GM23338 (cell line): ENCODE results near the gene KCNIP3.

ENCODE experiments used
- CREB1 ChIP-seq: fragments of 250-450 bp; sonication (Bioruptor Pico); IDR thresholded peaks from 2 replicates; pipeline ENCODE4 v1.5.0; 2020; ENCODE audit warnings: low read depth, mild to moderate bottlenecking, moderate library complexity
- EZH2 ChIP-seq: fragments of 200-600 bp; sonication (generic); IDR thresholded peaks from one replicate; pipeline ENCODE4 v1.8.0; 2017; ENCODE audit warnings: antibody characterized with exemption, mild to moderate bottlenecking, low read depth; ENCODE audit not compliant: unreplicated experiment
- EZH2phosphoT487 ChIP-seq: fragments of 200-600 bp; sonication (generic); IDR thresholded peaks from one replicate; pipeline ENCODE4 v1.8.1; 2018; ENCODE audit warnings: antibody characterized with exemption; ENCODE audit not compliant: unreplicated experiment
- NANOG ChIP-seq: IDR thresholded peaks from 2 replicates; pipeline ENCODE4 v1.6.1; 2016; ENCODE audit warnings: antibody characterized with exemption, borderline replicate concordance
- POLR2AphosphoS5 ChIP-seq: IDR thresholded peaks from 2 replicates; pipeline ENCODE4 v1.6.1; 2016; ENCODE audit warnings: antibody characterized with exemption, low read depth
- REST ChIP-seq: IDR thresholded peaks from one replicate; pipeline ENCODE4 v1.6.1; 2018; ENCODE audit warnings: antibody characterized with exemption; ENCODE audit not compliant: unreplicated experiment
- ZNF114 ChIP-seq: fragments of 250-450 bp; sonication (Bioruptor Pico); IDR thresholded peaks from 2 replicates; pipeline ENCODE4 v1.5.0; 2020; ENCODE audit warnings: mild to moderate bottlenecking, moderate library complexity
- ZNF331 ChIP-seq: fragments of 250-450 bp; sonication (Bioruptor Pico); IDR thresholded peaks from 2 replicates; pipeline ENCODE4 v1.5.0; 2020; ENCODE audit warnings: low read depth, mild to moderate bottlenecking, moderate library complexity
- TF ChIP-seq, protein P1 (sequence below), 2 experiments: fragments of 200-600 bp in 1 of 2; sonication (generic) in 1 of 2; conservative IDR thresholded peaks; 2 replicates each; pipeline versions ENCODE4 v1.5.1 to v1.6.1; 2016 to 2017; ENCODE audit warnings: antibody characterized with exemption in 2 of 2, low read depth in 2 of 2, mild to moderate bottlenecking in 2 of 2, moderate library complexity in 1 of 2
- TF ChIP-seq, protein P2 (sequence below): IDR thresholded peaks from 2 replicates; pipeline ENCODE4 v1.6.1; 2016; ENCODE audit warnings: antibody characterized with exemption
- TF ChIP-seq, protein P3 (sequence below): fragments of 250-450 bp; sonication (Bioruptor Pico); IDR thresholded peaks from 2 replicates; pipeline ENCODE4 v1.5.0; 2020; ENCODE audit warnings: mild to moderate bottlenecking, moderate library complexity

DNA sequence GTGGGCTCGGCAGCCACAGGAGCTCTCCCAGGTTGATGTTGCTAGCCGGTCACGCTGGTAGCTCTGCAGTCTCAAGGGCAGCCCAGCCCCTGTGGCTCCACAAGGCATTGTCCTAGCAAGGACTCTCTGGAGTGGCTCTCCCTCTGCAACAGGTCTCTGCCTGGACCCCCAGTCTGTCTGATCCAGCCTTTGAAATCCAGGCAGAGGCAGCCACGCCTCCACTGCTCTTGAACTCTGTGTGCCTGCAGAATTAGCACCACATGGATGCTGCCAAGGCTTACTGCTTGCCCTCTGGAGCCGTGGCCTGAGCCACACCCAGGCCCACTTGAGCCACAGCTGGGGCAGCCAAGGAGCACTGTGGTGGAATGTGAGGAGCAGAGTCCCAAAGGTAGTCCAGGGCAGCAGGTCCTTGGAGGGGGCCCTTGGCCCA is 62.4 kb downstream of the KCNIP3 start:
- TF ChIP-seq, protein P1, sequence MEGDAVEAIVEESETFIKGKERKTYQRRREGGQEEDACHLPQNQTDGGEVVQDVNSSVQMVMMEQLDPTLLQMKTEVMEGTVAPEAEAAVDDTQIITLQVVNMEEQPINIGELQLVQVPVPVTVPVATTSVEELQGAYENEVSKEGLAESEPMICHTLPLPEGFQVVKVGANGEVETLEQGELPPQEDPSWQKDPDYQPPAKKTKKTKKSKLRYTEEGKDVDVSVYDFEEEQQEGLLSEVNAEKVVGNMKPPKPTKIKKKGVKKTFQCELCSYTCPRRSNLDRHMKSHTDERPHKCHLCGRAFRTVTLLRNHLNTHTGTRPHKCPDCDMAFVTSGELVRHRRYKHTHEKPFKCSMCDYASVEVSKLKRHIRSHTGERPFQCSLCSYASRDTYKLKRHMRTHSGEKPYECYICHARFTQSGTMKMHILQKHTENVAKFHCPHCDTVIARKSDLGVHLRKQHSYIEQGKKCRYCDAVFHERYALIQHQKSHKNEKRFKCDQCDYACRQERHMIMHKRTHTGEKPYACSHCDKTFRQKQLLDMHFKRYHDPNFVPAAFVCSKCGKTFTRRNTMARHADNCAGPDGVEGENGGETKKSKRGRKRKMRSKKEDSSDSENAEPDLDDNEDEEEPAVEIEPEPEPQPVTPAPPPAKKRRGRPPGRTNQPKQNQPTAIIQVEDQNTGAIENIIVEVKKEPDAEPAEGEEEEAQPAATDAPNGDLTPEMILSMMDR (conservative IDR thresholded peaks at IDR 0.05; ENCODE audit: low read depth in 2 of 2) = no peak
- no peak for TF ChIP-seq EZH2
- no peak for TF ChIP-seq REST
- TF ChIP-seq, protein P2, sequence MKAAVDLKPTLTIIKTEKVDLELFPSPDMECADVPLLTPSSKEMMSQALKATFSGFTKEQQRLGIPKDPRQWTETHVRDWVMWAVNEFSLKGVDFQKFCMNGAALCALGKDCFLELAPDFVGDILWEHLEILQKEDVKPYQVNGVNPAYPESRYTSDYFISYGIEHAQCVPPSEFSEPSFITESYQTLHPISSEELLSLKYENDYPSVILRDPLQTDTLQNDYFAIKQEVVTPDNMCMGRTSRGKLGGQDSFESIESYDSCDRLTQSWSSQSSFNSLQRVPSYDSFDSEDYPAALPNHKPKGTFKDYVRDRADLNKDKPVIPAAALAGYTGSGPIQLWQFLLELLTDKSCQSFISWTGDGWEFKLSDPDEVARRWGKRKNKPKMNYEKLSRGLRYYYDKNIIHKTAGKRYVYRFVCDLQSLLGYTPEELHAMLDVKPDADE = no peak
- TF ChIP-seq ZNF331 (CRISPR knock-in tag) = no peak
- TF ChIP-seq EZH2phosphoT487 = no peak
- TF ChIP-seq POLR2AphosphoS5 = no peak
- TF ChIP-seq NANOG = no peak
- TF ChIP-seq, protein P3, sequence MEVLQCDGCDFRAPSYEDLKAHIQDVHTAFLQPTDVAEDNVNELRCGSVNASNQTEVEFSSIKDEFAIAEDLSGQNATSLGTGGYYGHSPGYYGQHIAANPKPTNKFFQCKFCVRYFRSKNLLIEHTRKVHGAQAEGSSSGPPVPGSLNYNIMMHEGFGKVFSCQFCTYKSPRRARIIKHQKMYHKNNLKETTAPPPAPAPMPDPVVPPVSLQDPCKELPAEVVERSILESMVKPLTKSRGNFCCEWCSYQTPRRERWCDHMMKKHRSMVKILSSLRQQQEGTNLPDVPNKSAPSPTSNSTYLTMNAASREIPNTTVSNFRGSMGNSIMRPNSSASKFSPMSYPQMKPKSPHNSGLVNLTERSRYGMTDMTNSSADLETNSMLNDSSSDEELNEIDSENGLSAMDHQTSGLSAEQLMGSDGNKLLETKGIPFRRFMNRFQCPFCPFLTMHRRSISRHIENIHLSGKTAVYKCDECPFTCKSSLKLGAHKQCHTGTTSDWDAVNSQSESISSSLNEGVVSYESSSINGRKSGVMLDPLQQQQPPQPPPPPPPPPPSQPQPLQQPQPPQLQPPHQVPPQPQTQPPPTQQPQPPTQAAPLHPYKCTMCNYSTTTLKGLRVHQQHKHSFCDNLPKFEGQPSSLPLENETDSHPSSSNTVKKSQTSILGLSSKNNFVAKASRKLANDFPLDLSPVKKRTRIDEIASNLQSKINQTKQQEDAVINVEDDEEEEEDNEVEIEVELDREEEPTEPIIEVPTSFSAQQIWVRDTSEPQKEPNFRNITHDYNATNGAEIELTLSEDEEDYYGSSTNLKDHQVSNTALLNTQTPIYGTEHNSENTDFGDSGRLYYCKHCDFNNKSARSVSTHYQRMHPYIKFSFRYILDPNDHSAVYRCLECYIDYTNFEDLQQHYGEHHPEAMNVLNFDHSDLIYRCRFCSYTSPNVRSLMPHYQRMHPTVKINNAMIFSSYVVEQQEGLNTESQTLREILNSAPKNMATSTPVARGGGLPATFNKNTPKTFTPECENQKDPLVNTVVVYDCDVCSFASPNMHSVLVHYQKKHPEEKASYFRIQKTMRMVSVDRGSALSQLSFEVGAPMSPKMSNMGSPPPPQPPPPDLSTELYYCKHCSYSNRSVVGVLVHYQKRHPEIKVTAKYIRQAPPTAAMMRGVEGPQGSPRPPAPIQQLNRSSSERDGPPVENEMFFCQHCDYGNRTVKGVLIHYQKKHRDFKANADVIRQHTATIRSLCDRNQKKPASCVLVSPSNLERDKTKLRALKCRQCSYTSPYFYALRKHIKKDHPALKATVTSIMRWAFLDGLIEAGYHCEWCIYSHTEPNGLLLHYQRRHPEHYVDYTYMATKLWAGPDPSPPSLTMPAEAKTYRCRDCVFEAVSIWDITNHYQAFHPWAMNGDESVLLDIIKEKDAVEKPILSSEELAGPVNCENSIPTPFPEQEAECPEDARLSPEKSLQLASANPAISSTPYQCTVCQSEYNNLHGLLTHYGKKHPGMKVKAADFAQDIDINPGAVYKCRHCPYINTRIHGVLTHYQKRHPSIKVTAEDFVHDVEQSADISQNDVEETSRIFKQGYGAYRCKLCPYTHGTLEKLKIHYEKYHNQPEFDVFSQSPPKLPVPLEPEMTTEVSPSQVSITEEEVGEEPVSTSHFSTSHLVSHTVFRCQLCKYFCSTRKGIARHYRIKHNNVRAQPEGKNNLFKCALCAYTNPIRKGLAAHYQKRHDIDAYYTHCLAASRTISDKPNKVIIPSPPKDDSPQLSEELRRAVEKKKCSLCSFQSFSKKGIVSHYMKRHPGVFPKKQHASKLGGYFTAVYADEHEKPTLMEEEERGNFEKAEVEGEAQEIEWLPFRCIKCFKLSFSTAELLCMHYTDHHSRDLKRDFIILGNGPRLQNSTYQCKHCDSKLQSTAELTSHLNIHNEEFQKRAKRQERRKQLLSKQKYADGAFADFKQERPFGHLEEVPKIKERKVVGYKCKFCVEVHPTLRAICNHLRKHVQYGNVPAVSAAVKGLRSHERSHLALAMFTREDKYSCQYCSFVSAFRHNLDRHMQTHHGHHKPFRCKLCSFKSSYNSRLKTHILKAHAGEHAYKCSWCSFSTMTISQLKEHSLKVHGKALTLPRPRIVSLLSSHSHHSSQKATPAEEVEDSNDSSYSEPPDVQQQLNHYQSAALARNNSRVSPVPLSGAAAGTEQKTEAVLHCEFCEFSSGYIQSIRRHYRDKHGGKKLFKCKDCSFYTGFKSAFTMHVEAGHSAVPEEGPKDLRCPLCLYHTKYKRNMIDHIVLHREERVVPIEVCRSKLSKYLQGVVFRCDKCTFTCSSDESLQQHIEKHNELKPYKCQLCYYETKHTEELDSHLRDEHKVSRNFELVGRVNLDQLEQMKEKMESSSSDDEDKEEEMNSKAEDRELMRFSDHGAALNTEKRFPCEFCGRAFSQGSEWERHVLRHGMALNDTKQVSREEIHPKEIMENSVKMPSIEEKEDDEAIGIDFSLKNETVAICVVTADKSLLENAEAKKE (CRISPR knock-in tag) = no peak
- no peak for TF ChIP-seq ZNF114
- no peak for TF ChIP-seq CREB1 (CRISPR knock-in tag)
